H1 (cell line): ENCODE data around the gene CHI3L2. TPM values are rescaled to one million over a fixed set of nuclear protein-coding genes. Genes with fewer than 3 reads are reported as not detected.

Source experiments
- CTCF ChIA-PET: fragments of 300-600 bp; sonication (Branson Sonifier 250); formaldehyde crosslinking; loops from one replicate; lab custom pipeline; 2021; ENCODE audit not compliant: partially characterized antibody; lab: Charles Lee
- POLR2A ChIA-PET: fragments of 300-600 bp; sonication (Branson Sonifier 250); formaldehyde crosslinking; loops from one replicate; lab custom pipeline; 2021; ENCODE audit warnings: inconsistent platforms; ENCODE audit not compliant: partially characterized antibody; lab: Charles Lee
- DNase-seq, 2 experiments: peaks; one replicate each; pipeline versions ENCODE4 v3.0.0 to v3.0.0-alpha.2; 2010 to 2022; ENCODE audit warnings: low spot score in 2 of 2, low read depth in 1 of 2, mixed read lengths in 1 of 2
- FAIRE-seq: peaks from 2 replicates; lab custom pipeline; 2011; peaks lifted over from hg19 to GRCh38; lab: Jason Lieb, UNC
- H2AFZ ChIP-seq: 2 replicates; pipeline ENCODE4 v1.8.1; 2012; ENCODE audit warnings: low read length, inconsistent platforms
- H2AK5ac ChIP-seq: 2 replicates; pipeline ENCODE4 v1.6.1; 2013; ENCODE audit warnings: low read depth, low read length
- H2BK120ac ChIP-seq: replicated peaks from 2 replicates; pipeline ENCODE3; 2013; ENCODE audit warnings: low read depth, low read length, inconsistent platforms
- H2BK12ac ChIP-seq: 2 replicates; pipeline ENCODE4 v1.6.1; 2013; ENCODE audit warnings: low read depth, low read length
- H2BK15ac ChIP-seq: 2 replicates; pipeline ENCODE4 v1.6.1; 2013; ENCODE audit warnings: low read length
- H2BK20ac ChIP-seq: 2 replicates; pipeline ENCODE4 v1.6.1; 2013; ENCODE audit warnings: low read length
- H2BK5ac ChIP-seq: 2 replicates; pipeline ENCODE4 v1.6.1; 2013; ENCODE audit warnings: low read depth, low read length
- H3K14ac ChIP-seq: 2 replicates; pipeline ENCODE4 v1.6.1; 2013; ENCODE audit warnings: inconsistent platforms; ENCODE audit not compliant: insufficient read length
- H3K18ac ChIP-seq: 2 replicates; pipeline ENCODE4 v1.6.1; 2013; ENCODE audit warnings: low read length; ENCODE audit errors: extremely low read depth
- H3K23ac ChIP-seq: 2 replicates; pipeline ENCODE4 v1.6.1; 2013; ENCODE audit warnings: inconsistent platforms; ENCODE audit not compliant: insufficient read length
- H3K23me2 ChIP-seq: 2 replicates; pipeline ENCODE4 v1.6.1; 2013; ENCODE audit warnings: low read depth, low read length
- H3K27ac ChIP-seq: 2 replicates; pipeline ENCODE4 v1.6.1; 2011; ENCODE audit warnings: low read depth, low read length, inconsistent platforms
- H3K27me3 ChIP-seq, 4 experiments: replicated peaks in 1 of 4; 1 replicate in 1 of 4; 2 replicates in 3 of 4; pipeline versions ENCODE4 v1.6.1 to v1.8.1; 2011 to 2013; ENCODE audit warnings: low read length in 3 of 4, mild to moderate bottlenecking in 3 of 4, inconsistent platforms in 2 of 4, mixed read lengths in 2 of 4, moderate library complexity in 1 of 4; ENCODE audit not compliant: control insufficient read depth in 3 of 4, insufficient read depth in 3 of 4; ENCODE audit errors: extremely low read depth in 1 of 4
- H3K36me3 ChIP-seq, 4 experiments: 2 replicates each; pipeline versions ENCODE4 v1.6.1 to v1.8.1; 2011 to 2013; ENCODE audit warnings: mild to moderate bottlenecking in 4 of 4, low read length in 3 of 4, moderate library complexity in 2 of 4, control low read depth in 1 of 4, inconsistent platforms in 1 of 4; ENCODE audit not compliant: insufficient read depth in 4 of 4, control insufficient read depth in 2 of 4
- H3K4ac ChIP-seq: replicated peaks from 2 replicates; pipeline ENCODE3; 2013; ENCODE audit warnings: low read length, low read depth, mixed read lengths, inconsistent platforms; ENCODE audit not compliant: insufficient read length
- H3K4me1 ChIP-seq, 4 experiments: replicated peaks in 1 of 4; 1 replicate in 1 of 4; 2 replicates in 3 of 4; pipeline versions ENCODE4 v1.6.1 to v1.8.1; 2011 to 2013; ENCODE audit warnings: low read length in 3 of 4, inconsistent platforms in 2 of 4, mixed read lengths in 1 of 4; ENCODE audit not compliant: insufficient read depth in 4 of 4, control insufficient read depth in 3 of 4
- H3K4me2 ChIP-seq, 2 experiments: 2 replicates each; pipeline versions ENCODE4 v1.6.1 to v1.8.1; 2011 to 2013; ENCODE audit warnings: low read depth in 2 of 2, low read length in 2 of 2, control low read depth in 1 of 2, inconsistent platforms in 1 of 2, mild to moderate bottlenecking in 1 of 2; ENCODE audit not compliant: insufficient read depth in 1 of 2
- H3K4me3 ChIP-seq, 4 experiments: fragments of 200-600, 300-600 bp in 1 of 4; sonication (generic), shearing (Covaris generic), sonication (Bioruptor Twin) in 1 of 4; 2 replicates each; pipeline versions ENCODE4 v1.5.1 to v1.8.1; 2011 to 2016; ENCODE audit warnings: low read length in 4 of 4, low read depth in 3 of 4, control low read depth in 2 of 4, inconsistent platforms in 2 of 4, mild to moderate bottlenecking in 2 of 4, mixed read lengths in 1 of 4, moderate library complexity in 1 of 4; ENCODE audit not compliant: insufficient read depth in 2 of 4; ENCODE audit errors: extremely low read depth in 1 of 4
- H3K56ac ChIP-seq: replicated peaks from 2 replicates; pipeline ENCODE3; 2013; ENCODE audit warnings: low read depth, mild to moderate bottlenecking, mixed read lengths, low read length, inconsistent platforms; ENCODE audit not compliant: insufficient read length
- H3K79me1 ChIP-seq: 2 replicates; pipeline ENCODE4 v1.6.1; 2013; ENCODE audit warnings: low read depth, low read length, control low read depth
- H3K79me2 ChIP-seq, 2 experiments: 2 replicates each; pipeline versions ENCODE4 v1.6.1 to v1.8.1; 2012 to 2013; ENCODE audit warnings: low read length in 2 of 2, mild to moderate bottlenecking in 2 of 2, inconsistent platforms in 1 of 2; ENCODE audit not compliant: insufficient read depth in 2 of 2, control insufficient read depth in 1 of 2
- H3K9ac ChIP-seq, 4 experiments: replicated peaks in 1 of 4; 1 replicate in 1 of 4; 2 replicates in 3 of 4; pipeline versions ENCODE4 v1.6.1 to v1.8.1; 2011 to 2013; ENCODE audit warnings: low read depth in 3 of 4, low read length in 3 of 4, control low read depth in 2 of 4, mild to moderate bottlenecking in 2 of 4, moderate library complexity in 2 of 4, inconsistent platforms in 1 of 4; ENCODE audit errors: extremely low read depth in 1 of 4
- H3K9me3 ChIP-seq, 2 experiments: 2 replicates each; pipeline versions ENCODE4 v1.6.1 to v1.8.1; 2012 to 2013; ENCODE audit warnings: mild to moderate bottlenecking in 2 of 2, moderate library complexity in 2 of 2, control low read depth in 1 of 2, inconsistent platforms in 1 of 2, low read depth in 1 of 2, low read length in 1 of 2, mixed read lengths in 1 of 2; ENCODE audit not compliant: insufficient read depth in 2 of 2
- H4K20me1 ChIP-seq, 2 experiments: replicated peaks in 1 of 2; 2 replicates each; pipeline versions ENCODE3 to v1.8.1; 2011 to 2013; ENCODE audit warnings: inconsistent platforms in 2 of 2, low read length in 2 of 2, mild to moderate bottlenecking in 1 of 2; ENCODE audit not compliant: insufficient read depth in 2 of 2, control insufficient read depth in 1 of 2
- H4K5ac ChIP-seq: 2 replicates; pipeline ENCODE4 v1.6.1; 2013; ENCODE audit warnings: low read length, low read depth, mixed read lengths, inconsistent platforms; ENCODE audit not compliant: insufficient read length
- H4K8ac ChIP-seq: 2 replicates; pipeline ENCODE4 v1.8.0; 2013; ENCODE audit warnings: mild to moderate bottlenecking, moderate library complexity, low read length, inconsistent platforms; ENCODE audit not compliant: insufficient read depth; ENCODE audit errors: extremely low read depth
- H4K91ac ChIP-seq: replicated peaks from 2 replicates; pipeline ENCODE3; 2013; ENCODE audit warnings: low read length, mixed read lengths, inconsistent platforms; ENCODE audit not compliant: insufficient read length
- GABPA ChIP-seq: IDR thresholded peaks from 2 replicates; pipeline ENCODE4 v1.6.1; 2011; ENCODE audit warnings: mild to moderate bottlenecking, low read length, moderate library complexity, borderline replicate concordance; ENCODE audit not compliant: insufficient read depth
- MAFK ChIP-seq: IDR thresholded peaks from 2 replicates; pipeline ENCODE4 v1.6.1; 2012; ENCODE audit warnings: low read depth, mild to moderate bottlenecking, improper control_type of control experiment, low read length
- SP1 ChIP-seq: IDR thresholded peaks from 2 replicates; pipeline ENCODE4 v1.6.1; 2011; ENCODE audit warnings: low read depth, low read length
- SP2 ChIP-seq: IDR thresholded peaks from 2 replicates; pipeline ENCODE4 v1.6.1; 2012; ENCODE audit warnings: mild to moderate bottlenecking, low read length, inconsistent platforms
- TAF1 ChIP-seq: IDR thresholded peaks from 2 replicates; pipeline ENCODE4 v1.6.1; 2011; ENCODE audit warnings: mild to moderate bottlenecking, low read depth, low read length
- TAF7 ChIP-seq: optimal IDR thresholded peaks from 2 replicates; pipeline ENCODE3; 2011; ENCODE audit warnings: low read depth, mild to moderate bottlenecking, inconsistent platforms, low read length, moderate library complexity, borderline replicate concordance
- TCF12 ChIP-seq: IDR thresholded peaks from 2 replicates; pipeline ENCODE4 v1.6.1; 2011; ENCODE audit warnings: low read depth, mild to moderate bottlenecking, low read length
- WGBS, 2 experiments: shearing (Covaris generic) in 1 of 2; methylation state at CpG; one replicate each; pipeline versions ENCODE4 v1.1.6 to v1.1.7; 2013 to 2015; ENCODE audit warnings: low lambda C conversion rate in 2 of 2, mixed read lengths in 2 of 2, inconsistent platforms in 1 of 2, low coverage in 1 of 2, missing lambda C conversion rate in 1 of 2; ENCODE audit not compliant: insufficient replicate concordance in 2 of 2, insufficient coverage in 1 of 2, insufficient read length in 1 of 2; ENCODE audit errors: extremely low coverage in 1 of 2, missing lambda C conversion rate in 1 of 2; 5-methylcytosine and 5-hydroxymethylcytosine counted together
- polyA plus RNA-seq, 7 experiments: library from polyadenylated mRNA; depleted of rRNA in 3 of 7; stranded (reverse) in 5 of 7; unstranded in 2 of 7; fragments of >200 nt in 5 of 7; fragments of 200-250 nt in 2 of 7; gene quantifications; 1 replicate in 5 of 7; 2 replicates in 1 of 7; 4 replicates in 1 of 7; pipeline versions ENCODE4 v1.2.1 to v1.2.3, GENCODE V29; 2011 to 2013; ENCODE audit warnings: missing spikeins in 2 of 7, mixed read lengths in 2 of 7
- total RNA-seq: library from RNA; stranded (reverse); fragmentation: NEBNext Ultra II Directional; extraction: Animal tissue kit (Norgen Biotek cat#: 25700); gene quantifications from 2 replicates; pipeline ENCODE4 v1.2.1, GENCODE V29; 2021

The CHI3L2 gene
- total and polyA plus RNA-seq, 2 of the 8 experiments (the other 6 are each of a cell fraction or from before 2014, with no cell fraction given), result not detected

DNA sequence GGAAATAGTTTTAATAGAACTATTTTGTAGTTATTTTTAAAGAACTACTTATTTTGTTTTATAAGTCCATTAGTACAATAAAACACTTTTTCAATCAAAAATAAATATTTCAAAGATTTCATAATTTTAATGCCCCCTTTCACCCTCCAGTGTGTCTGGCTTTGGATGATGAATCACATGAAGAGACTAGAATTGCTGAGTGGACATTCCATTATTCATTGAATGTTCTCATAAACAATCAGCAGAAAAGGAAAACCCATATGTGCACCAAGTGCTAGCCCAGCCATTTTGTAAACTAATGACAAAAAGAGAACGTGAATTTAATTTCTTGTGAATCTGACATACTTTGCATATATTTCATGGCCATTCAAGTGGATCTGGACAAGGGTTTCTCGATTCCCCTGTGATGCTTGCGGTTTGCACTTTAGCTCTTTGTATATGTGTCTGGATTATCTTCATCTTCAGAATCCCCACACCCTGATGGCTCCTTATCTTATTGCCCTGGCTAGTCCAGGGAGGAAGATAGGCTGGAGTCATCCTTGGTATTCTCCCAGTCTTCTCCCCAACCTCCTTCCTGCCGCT lies 42.4 kb downstream of the CHI3L2 start:
- H3K14ac ChIP-seq, result no peak overlapping the region
- H2BK15ac ChIP-seq, result peak overlapping the region; percentile 6; the same call in 1 of the 2 replicates
- no peaks in the 10 kb centered on the region for H3K9me3 ChIP-seq
- H2AFZ ChIP-seq, result 0 out of 2 replicates have a peak overlapping the region, but pooled peaks have one; percentile 46
- H3K9ac ChIP-seq, result no peak overlapping the region
- no peaks in the 10 kb centered on the region for H3K79me2 ChIP-seq
- peak overlapping the region in 1 of 4 experiments; percentile 55; a peak in 1 of 8 replicates for H3K4me3 ChIP-seq
- FAIRE-seq (no peak), DNase-seq (no peak)
- no peak overlapping the region for H4K5ac ChIP-seq
- TF ChIP-seq TAF1 (no peak), MAFK (no peak), TAF7 (no peak), SP1 (no peak), SP2 (no peak), TCF12 (no peak), GABPA (no peak)
- H4K8ac ChIP-seq, result no peak overlapping the region
- no peaks in the 10 kb centered on the region for H4K20me1 ChIP-seq
- 92% methylated on average over 4 of the region's 4 CpGs; no CpG with 5 or more reads in 1 of the 2 experiments for WGBS, 2 experiments
- H3K4me2 ChIP-seq, result peak overlapping the region; percentile 64 to 76; a peak in 2 of 4 replicates
- H2BK120ac ChIP-seq, result no peak overlapping the region
- peaks cover 0 to 15% (median 7%) of the 10 kb centered on the region in 4 experiments; a peak in 4 of 7 replicates for H3K27me3 ChIP-seq
- H2BK20ac ChIP-seq, result no peak overlapping the region
- no peaks in the 10 kb centered on the region for H3K36me3 ChIP-seq
- peaks cover 0 to 13% (median 6%) of the 10 kb centered on the region in 4 experiments; a peak in 4 of 7 replicates for H3K4me1 ChIP-seq
- no peaks in the 10 kb centered on the region for H3K23me2 ChIP-seq
- 0 out of 2 replicates have a peak overlapping the region, but pooled peaks have one; percentile 23 for H2BK12ac ChIP-seq
- no peak overlapping the region for H3K56ac ChIP-seq
- no peak overlapping the region for H3K4ac ChIP-seq
- H3K18ac ChIP-seq, result no peak overlapping the region
- CTCF ChIA-PET, result interaction anchor here (2.7 kb wide), 1 partner anchor 19 kb away, joined by 11 read pairs; no protein-coding TSS in a partner anchor
- H3K27ac ChIP-seq, result no peak overlapping the region
- POLR2A ChIA-PET, result no interaction called here
- H4K91ac ChIP-seq, result no peak overlapping the region
- H2AK5ac ChIP-seq, result no peak overlapping the region; the same call in 1 of the 2 replicates
- no peak overlapping the region for H2BK5ac ChIP-seq
- H3K79me1 ChIP-seq, result no peaks in the 10 kb centered on the region
- H3K23ac ChIP-seq, result no peak overlapping the region
